ENCODE results near the gene SNTG2. TPM values are rescaled to one million over a fixed set of nuclear protein-coding genes. Genes with fewer than 3 reads are reported as not detected.

The SNTG2 gene
- total and polyA plus RNA-seq, 12 donors, result 0.26 to 4.3 (median 0.72) TPM; not detected in 1

- Histone ChIP-seq H3K4me3 (no peak overlapping the region), H3K27ac (no peak overlapping the region), H3K36me3 (replicated peaks in 1 of 2) (no peaks in the 10 kb centered on the region), H3K4me1 (replicated peaks in 1 of 2) (no peaks in the 10 kb centered on the region), H3K27me3 (no peaks in the 10 kb centered on the region), H3K9me3 (replicated peaks in 1 of 3) (no peaks in the 10 kb centered on the region)
- 82 to 88% (median 86%) methylated on average over 9 of the region's 9 CpGs for WGBS, 4 donors
- no peak for TF ChIP-seq POLR2A (IDR thresholded peaks at IDR 0.05)
- TF ChIP-seq, protein P1, sequence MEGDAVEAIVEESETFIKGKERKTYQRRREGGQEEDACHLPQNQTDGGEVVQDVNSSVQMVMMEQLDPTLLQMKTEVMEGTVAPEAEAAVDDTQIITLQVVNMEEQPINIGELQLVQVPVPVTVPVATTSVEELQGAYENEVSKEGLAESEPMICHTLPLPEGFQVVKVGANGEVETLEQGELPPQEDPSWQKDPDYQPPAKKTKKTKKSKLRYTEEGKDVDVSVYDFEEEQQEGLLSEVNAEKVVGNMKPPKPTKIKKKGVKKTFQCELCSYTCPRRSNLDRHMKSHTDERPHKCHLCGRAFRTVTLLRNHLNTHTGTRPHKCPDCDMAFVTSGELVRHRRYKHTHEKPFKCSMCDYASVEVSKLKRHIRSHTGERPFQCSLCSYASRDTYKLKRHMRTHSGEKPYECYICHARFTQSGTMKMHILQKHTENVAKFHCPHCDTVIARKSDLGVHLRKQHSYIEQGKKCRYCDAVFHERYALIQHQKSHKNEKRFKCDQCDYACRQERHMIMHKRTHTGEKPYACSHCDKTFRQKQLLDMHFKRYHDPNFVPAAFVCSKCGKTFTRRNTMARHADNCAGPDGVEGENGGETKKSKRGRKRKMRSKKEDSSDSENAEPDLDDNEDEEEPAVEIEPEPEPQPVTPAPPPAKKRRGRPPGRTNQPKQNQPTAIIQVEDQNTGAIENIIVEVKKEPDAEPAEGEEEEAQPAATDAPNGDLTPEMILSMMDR (IDR thresholded peaks at IDR 0.05), result no peak
- intact Hi-C loops (cut with DNase I), result no loop called here
- DNase-seq, result no peak
Observed at GRCh38 chr2:1295740-1296139, 345.1 kb downstream of the SNTG2 start.

DNA sequence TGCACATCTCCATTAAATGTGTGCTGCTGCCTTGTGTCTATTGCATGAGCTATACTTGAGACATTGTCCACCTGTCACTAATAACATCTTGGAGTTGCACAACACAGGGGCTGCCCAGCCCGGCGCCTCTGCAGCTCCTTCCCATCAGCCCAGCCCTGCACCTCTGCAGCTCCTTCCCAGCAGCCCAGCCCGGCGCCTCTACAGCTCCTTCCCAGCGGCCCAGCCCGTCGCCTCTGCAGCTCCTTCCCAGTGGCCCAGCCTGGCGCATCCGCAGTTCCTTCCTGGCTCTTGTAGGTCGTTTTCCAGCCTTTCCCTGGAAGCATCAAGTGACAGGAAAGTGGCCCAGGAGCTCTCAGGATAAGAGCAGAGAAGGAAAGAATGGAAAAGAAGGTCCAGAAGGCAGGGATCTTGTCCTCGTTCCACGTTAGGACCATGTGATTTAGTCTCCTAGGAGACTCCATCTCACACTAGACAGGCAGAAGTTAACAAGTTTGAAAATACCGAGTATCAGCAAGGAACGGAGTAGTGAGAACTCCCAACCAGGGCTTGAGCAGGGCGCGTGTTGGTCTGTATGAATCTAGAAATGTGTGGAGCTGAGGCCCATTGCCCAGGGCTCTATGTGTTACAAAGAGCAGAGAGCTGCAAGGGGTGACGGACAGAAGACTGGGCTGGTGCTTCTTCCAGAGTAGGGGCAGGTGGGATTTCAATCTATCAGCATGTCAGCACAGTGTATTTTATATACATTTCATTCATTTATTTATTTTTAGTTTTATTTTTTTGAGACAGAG, 346.9 kb downstream of the SNTG2 start:
- no peak for DNase-seq
- TF ChIP-seq POLR2A (IDR thresholded peaks at IDR 0.05), result no peak
- TF ChIP-seq, protein P1 (IDR thresholded peaks at IDR 0.05), result no peak
- WGBS, 4 donors, result 77 to 83% (median 80%) methylated on average over 17 of the region's 17 CpGs
- Histone ChIP-seq H3K4me3 (no peak overlapping the region), H3K27ac (no peak overlapping the region), H3K4me1 (replicated peaks in 1 of 2) (no peaks in the 10 kb centered on the region), H3K27me3 (no peaks in the 10 kb centered on the region), H3K9me3 (replicated peaks in 1 of 3) (no peaks in the 10 kb centered on the region), H3K36me3 (replicated peaks in 1 of 2) (no peaks in the 10 kb centered on the region)
- intact Hi-C loops (cut with DNase I), result no loop called here

DNA sequence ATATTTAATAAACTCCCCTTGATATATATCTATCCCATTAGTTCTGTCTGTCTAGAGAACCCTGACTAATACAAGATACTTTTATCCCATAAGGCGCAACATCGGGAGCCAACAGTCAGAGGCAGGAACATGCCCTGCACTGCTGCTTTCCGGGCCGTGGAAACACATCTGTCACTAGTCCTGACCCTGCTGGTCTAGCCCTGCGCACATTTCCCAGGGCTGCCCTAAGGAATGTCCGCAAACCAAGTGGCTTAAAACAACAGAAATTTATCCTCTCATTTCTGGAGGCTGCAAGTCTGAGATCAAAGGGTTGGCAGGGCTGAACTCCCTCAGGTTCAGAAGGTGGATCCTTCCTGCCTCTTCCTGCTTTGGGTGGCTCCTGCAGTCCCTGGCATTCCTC, 348.4 kb downstream of the SNTG2 start:
- Histone ChIP-seq H3K4me3 (no peak overlapping the region), H3K27ac (no peak overlapping the region), H3K9me3 (replicated peaks in 1 of 3) (no peaks in the 10 kb centered on the region), H3K36me3 (replicated peaks in 1 of 2) (no peaks in the 10 kb centered on the region), H3K4me1 (replicated peaks in 1 of 2) (no peaks in the 10 kb centered on the region), H3K27me3 (no peaks in the 10 kb centered on the region)
- no peak for DNase-seq
- WGBS, 4 donors, result 71 to 80% (median 75%) methylated on average over 5 to 6 of the region's 6 CpGs
- TF ChIP-seq, protein P1 (IDR thresholded peaks at IDR 0.05), result no peak
- TF ChIP-seq POLR2A (IDR thresholded peaks at IDR 0.05), result no peak
- intact Hi-C loops (cut with DNase I), result no loop called here

- no peaks in the 10 kb centered on the region for H3K27me3 ChIP-seq
- no peak for TF ChIP-seq POLR2A (IDR thresholded peaks at IDR 0.05)
- TF ChIP-seq, protein P1 (IDR thresholded peaks at IDR 0.05), result no peak
- H3K36me3 ChIP-seq (replicated peaks in 1 of 2), result no peaks in the 10 kb centered on the region
- no peak overlapping the region for H3K27ac ChIP-seq
- WGBS, 4 donors, result 82 to 88% (median 84%) methylated on average over 9 of the region's 9 CpGs
- H3K4me1 ChIP-seq (replicated peaks in 1 of 2), result no peaks in the 10 kb centered on the region
- no peak for DNase-seq
- intact Hi-C loops (cut with DNase I), result no loop called here
- no peaks in the 10 kb centered on the region for H3K9me3 ChIP-seq (replicated peaks in 1 of 3)
- no peak overlapping the region for H3K4me3 ChIP-seq
Observed at GRCh38 chr2:1300284-1300683, 349.6 kb downstream of the SNTG2 start.
